ENCODE results near the gene NFIC.
A peak's percentile ranks its signal among the peaks of the same experiment; 100 is the strongest.
"Not testable (repeated sequence)": the region's sequence is repeated elsewhere in the genome, so short reads cannot be mapped to it uniquely, and the experiment has no call there.

NFIC gene

DNA sequence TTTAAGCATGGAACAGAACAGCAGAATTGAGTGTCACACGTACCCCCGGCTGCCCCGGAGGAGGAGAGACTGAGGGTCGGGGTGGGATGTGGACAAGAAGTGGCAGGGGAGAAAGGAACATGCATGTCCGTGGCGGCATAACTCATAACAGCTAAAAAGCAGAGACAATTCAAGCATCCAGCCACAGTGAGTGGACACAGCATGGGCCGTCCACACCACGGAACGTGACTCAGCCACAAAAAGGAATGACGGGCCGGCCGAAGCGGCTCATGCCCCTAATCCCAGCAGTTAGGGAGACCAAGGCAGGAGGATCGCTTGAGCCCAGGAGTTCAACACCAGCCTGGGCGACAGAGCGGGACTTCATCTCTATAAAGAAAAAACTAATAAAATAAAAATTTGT, 126.5 kb downstream of the NFIC start:
- DNase-seq = no peak
- no peak for ATAC-seq

DNA sequence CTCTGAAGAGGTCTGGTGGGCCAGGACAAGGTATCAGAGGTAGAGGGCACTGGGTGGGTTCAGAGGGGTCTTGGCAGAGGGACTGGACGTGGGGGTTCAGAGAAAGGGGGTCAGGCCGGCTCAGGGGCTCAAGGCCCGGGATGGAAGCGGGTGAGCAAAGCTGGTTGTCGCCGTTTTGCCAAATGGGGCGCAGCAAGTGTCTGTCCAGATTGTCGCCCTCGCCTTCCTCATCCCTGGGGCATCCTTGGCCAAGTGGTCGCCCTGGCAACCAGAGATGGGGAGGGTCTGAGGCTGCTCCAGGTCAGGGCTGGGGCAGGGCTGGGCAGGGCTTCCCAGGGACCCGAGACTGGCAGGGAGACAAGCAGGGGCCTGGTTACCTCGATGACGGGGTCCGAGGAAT, 127.3 kb downstream of the NFIC start:
- ATAC-seq (no peak), DNase-seq (no peak)

DNA sequence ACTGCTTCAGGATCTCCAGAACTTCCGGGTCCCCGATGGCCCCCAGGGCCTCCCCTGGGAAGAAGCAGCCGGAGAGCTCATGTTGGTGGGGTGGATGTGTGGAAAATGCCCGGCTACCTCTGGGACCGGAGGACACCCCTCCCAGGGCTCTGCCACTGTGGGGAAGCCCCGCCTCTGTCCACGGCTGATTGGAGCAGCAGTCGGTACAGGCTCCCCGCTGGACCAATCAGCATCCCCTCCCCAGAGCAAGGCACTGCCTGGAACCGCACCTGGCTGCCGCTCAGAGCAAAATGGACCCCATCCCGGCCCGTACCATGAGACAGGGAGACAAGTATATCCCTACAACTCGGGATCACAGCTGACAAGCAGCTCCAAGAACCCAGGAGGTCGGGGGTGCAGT, 127.7 kb downstream of the NFIC start:
- DNase-seq = peak; percentile 58
- ATAC-seq = peak; percentile 53

DNA sequence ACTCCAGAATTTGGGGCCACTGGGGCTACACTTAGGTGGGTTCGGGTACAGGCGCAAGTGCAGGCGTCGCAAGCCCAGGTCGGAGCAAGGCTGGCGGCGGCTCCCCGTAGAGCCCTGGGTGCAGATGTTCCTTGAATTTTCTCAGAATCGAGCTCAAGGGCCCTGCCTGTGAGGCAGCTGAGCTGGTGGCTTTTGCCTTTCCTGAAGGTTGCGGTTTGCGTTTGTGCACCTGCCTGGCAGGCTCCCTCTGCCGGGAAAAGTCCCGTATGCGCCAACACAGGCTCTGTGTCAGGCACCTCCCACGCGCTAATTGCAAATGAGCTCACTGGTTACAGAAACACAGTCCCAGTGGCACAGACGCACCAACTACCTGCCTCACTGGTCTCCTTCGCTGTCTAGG, 128.2 kb downstream of the NFIC start:
- ATAC-seq (peak; percentile 56), DNase-seq (peak; percentile 67)

DNA sequence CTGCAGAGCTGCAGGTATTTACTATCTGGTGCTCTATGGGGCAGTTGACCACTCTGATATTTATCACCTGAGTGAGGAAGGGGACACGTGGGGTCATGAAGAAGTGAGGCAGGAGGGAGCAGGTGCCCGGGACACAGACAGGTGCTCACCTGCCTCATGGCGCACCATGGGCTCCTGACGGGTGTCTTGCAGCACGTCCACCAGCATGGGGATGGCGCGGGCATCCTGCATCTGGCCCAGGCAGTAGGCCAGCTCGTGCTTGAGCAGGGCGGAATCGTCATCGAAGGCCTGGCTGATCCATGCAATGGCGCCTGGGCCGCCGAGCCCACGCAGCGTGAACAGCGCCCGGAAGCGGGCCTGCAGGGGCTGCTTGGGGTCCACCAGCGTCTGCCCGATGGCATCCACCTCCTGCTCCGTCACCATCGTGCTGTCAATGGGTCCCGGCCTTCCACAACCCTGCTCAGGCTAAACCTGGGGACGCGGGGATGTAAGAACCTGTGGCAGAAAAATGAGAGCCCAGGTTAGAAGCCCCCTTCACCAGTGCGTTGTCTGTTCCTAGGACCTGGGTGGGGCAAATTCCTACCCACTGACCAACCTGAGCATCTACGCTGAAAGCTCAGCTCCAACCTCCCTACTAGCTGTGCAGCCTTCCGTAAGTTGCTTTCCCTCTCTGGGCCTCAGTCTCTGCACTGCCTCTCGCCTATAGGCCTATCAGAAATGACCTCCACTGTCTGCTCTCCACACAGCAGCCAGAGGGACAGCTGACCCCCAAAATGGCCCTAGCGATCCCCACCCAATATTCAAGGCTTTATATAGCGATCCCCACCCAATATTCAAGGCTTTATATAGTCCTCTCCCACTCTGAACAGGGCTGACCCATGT, 130.2 kb downstream of the NFIC start:
- DNase-seq (no peak), ATAC-seq (no peak)

DNA sequence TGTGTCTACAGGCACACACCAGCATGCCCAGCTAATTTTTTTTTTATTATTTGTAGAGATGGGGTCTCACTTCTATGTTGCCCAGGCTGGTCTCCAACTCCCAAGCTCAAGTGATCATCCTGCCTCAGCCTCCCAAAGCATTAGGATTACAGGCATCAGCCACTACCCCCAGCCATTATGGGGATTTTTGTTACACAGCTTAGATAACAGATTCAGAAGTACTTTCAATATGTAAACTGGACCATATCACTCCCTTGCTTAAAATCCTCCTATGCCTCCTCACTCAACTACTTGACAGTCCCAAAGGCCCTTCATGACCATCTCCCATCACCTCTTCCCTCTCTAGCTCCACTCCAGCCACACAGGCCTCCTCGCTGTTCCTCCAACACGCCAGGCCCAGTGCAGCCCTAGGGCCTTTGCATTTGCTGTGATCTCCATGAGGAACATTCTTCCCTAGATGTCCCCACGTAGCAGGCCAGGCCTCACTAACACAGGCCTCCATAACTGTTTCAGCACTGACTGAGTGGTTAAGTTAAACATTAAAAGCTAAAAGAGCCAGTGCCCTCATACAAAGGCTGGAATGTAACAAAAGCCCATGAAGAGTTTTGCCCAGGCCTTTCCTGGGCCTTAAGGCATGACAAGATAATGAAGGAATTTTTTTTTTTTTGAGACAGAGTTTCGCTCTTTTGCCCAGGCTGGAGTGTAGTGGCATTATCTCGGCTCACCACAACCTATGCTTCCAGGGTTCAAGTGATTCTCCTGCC, 131.6 kb downstream of the NFIC start:
- DNase-seq (no peak), ATAC-seq (no peak)

DNA sequence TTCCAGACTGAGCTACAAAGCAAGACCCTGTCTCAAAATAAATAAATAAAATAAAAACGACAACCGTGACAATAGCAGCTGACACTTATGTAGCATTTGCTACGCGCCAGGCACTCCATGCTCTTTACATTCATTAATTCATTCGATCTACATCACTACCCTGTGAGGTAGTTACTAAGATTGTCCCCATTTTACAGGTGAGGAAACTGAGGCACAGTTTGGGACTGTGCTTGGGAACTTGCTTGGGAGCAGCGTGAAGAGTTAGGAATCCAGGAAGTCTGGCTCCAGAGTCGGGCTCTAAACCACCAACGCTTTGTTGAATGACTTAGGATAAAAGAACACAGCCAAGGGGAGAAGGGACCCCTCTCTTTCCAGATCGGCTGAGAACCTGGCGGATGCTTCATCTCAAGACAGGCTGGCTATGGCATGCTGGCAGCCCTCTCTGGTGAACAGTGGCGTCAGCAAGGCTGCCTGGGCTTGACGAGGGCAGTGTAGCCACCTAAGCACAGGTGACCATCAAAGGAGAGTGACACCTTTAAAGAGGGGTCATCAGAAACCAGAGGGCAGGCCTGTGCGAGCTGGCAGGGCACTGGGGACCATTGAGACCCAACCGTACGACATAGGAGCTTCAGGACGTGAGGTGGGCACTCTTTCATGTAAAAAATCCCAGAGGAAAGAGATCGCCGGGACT, 133.5 kb downstream of the NFIC start:
- DNase-seq (no peak), ATAC-seq (no peak)

DNA sequence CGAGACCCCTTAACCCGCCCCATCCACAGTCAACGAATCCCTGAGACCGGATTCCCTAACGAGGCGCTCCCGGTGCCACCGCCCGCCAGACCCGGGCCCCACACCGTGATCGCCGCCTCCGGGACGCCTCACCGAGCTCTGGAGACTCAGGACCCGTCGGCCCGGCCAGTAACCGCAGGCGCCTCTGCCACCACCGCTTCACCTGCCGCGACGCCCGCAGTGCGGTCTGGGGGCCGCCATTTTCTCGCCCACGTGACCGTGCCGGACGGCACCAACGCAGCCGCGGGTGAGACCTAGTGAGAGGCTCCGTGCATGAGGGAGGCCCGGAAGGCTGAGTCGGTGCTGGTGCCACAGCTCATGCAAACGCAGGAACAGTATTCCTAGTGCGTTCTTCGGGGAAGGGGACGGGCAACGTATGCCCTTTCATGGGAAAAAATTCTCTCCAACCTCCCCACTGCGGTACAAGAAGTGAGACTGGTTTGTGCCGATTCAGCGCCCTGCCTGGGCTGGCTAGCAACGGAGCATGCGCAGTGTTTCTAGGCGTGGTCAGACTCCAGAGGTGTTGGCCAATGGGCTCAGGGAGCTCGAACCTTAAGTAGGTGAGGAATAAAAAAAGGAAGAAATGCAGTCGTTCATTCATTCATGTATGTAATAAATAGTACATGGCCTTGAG, 134.2 kb downstream of the NFIC start, which contains the start of gene DOHH:
TSS of gene DOHH (minus strand) at position 246 of the 673 bp plus-strand sequence. CDS start 3,860 bp downstream, outside the sequence.
- ATAC-seq = peak; percentile 82
- peak; percentile 96 for DNase-seq

DNA sequence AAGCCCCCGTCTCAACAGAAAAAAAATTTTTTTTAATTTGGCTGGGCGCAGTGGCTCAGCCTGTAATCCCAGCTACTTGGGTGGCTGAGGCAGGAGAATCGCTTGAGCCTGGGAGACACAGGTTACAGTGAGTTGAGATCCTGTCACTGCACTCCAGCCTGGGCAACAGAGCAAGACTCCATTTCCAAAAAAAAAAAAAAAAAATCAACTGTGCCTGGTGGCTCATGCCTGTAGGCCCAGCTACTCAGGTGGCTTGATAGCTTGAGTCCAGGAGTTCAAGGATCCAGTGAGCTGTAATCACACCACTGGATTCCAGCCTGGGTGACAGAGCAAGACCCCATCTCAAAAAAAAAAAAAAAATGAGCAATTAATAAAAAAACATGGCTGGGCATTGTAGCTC, 135.4 kb downstream of the NFIC start:
- no peak for ATAC-seq
- DNase-seq = no peak

DNA sequence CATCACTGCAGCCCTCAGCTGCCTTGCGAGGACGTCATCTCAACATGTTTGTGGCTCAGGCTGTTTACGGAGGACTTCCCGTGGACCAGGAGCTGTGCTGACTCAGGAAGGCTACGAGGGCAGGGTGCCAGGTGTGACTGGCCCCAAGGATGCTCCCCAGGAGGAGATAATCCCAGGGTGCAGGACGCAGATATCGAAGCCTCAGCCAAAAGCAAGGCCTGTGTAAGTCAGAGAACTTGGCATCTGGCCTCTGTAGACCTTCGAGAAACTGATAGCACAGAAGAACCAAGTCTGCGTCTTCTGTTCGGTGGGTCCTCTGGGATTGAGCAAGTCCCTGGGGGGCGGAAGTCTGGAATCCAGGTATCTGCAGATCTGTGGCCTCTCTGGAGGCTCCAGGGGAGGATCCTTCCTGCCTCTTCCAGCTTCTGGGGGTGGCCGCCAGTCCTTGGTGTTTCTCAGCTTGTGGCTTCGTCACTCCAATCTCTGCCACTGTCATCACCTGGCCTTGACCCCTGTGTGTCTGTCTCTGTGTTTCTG, 136.7 kb downstream of the NFIC start:
- no peak for ATAC-seq
- DNase-seq = no peak

DNA sequence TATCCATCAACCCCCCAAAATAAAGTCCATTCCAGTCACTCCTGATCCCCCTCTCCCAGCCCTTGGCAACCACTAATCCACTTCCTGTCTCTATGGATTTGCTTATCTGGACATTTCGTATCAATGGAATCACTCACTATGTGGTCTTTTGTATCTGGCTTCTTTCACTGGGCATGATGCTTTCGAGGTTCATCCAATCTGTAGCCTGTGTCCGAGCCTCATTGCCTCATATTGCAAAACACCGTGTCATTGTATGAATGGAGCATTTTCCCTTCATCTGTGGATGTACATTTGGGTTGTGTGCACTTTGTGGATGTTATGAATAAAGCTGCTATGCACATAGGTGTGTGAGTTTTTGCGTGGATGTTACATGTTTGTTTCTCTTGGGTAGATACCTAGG, 138.4 kb downstream of the NFIC start:
- no peak for ATAC-seq

DNA sequence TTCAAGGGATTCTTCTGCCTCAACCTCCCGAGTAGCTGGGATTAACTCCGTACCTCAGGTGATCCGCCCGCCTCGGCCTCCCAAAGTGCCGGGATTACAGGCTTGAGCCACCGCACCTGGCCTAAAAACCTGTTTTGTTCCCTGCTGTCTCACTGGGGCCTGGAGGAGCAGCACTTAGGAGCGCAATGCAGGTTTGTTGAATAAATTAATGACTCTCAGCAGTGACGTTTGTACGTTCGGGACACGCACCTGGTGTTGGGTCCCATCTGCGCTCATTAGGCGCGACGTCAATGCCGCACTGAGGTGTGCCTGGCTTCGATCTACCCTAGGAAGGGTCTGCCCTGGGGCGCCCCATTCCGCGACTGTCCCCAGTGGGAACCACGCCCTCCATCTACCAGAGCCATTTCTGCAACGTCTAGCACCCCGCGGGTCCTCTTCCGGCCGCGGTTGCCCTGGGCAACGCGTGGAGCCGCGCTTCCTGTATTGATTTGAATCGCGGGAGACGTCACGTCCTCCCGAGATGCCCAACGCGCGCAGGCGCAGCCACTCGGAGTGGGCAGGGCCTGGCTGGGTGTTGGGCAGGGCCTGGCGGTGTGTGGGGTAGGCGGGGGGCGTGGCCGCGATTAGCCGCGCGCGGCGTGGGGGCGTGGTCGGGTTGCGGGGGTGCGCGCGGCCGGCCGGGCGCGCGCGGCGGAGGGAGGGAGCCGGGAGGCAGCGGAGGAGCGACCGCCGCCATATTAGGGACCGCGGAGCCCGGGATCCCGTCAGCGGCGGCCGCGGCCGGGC, 139.4 kb downstream of the NFIC start, which contains the start of gene FZR1:
TSS of gene FZR1 (plus strand) at position 714 of the 786 bp plus-strand sequence. CDS start 16,679 bp downstream, outside the sequence.
- peak; percentile 100 for DNase-seq

More for the DNA sequence above, 138.4 kb downstream of the NFIC start:
- no peak for DNase-seq

DNA sequence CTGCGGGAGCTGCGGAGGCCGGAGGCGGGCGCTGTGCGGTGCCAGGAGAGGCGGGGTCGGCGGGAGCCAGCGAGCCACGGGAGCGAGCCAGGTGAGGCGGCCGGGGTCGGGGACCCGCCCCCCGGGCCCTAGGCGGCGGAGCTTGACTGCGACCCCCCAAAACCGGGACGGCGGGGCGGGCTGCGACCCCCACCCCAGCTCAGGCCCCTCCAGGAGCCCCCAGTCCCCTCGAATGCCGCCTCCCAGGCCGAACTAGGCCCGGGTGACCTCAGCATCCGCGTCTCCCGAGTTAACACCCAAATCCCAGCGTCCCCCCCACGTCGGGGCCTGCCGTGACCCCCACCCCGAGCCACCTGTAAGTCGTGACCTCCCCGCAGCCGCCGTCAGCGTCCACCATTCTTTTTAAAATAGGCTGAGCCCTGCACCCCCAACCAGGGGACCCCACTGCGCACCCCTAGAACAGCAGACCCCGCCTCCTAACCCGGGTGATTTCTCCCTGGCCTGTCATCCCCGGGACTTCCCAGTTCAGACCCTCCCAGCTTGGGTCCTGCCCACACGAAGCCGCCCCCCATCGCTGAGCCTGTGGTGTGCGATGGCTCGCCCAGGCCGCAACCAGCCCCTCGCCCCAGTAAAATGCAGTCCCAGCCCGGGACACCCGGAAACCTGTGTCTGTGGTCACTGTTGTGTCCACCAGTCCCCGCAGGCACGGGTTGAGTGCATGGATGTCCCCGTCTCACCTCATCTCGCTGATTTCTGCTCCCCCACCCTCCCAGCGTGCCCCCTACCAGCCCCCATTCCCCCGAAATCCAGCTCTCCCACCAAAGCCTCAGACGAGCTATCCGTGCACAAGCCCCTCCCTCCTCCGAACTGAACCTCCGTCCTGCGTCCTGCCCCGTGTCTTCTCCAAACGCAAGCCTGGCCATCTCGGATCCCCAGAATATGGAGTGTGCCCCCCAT, 140.3 kb downstream of the NFIC start:
- DNase-seq (peak; percentile 41), ATAC-seq (no peak)

More for the DNA sequence above, 139.4 kb downstream of the NFIC start, which contains the start of gene FZR1:
- ATAC-seq = peak; percentile 93

DNA sequence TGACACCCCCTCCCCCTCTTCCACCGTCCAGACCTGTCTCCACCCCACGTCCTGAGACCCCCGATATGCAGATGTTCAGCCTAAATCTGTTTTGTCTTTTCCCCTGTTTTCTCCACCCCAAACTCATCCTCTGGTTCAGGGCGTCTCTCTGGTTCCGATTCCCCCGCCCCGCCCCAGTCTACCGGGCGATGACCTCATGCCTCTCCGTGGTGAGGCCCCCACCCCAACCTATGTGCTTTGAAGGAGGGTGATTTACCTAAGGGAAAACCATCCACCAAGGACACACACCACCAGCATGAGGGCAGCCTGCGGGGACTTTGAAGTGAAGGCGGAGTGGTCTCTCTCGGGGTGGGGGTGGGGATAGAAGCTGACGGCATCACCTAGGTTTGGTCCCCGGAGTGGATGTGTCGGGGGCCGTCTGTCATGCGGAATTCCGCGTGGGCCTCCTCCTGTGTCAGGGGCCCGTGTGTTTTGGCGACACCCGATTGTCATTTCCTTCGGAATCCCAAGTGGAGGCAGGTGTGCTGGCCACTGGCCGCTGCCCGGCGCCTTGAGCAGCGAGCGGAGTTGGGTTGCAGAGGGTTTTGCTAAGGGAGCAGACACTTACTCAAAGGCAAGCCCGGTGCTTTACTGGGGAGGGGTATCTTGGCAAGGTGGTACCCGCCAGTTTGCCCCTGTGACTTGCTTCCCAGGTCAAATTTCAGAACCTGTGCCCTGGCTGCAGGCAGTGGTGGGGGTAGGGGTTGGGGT, 141.2 kb downstream of the NFIC start:
- ATAC-seq (no peak), DNase-seq (peak; percentile 35)

DNA sequence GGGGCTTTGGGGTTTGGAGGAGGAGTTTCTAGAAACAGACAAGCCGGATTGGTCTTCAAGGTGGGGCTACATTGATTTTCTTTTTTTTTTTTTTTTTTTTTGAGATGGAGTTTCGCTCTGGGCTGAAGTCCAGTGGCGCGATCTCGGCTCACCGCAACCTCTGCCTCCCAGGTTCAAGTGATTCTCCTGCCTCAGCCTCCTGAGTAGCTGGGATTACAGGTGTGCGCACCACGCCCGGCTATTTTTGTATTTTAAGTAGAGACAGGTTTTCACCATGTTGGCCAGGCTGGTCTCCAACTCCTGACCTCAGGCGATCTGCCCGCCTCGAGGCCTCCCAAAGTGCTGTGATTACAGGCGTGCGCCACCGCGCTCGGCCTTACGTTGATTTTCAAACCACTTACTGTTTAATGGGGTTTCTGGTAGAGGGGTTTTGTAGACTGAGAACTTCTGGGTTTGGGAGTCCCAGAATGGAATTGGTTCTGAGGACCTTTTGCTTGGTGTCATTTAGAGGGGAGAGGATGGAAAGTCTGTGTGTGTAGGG, 141.8 kb downstream of the NFIC start:
- ATAC-seq, DNase-seq: not testable (repeated sequence)

DNA sequence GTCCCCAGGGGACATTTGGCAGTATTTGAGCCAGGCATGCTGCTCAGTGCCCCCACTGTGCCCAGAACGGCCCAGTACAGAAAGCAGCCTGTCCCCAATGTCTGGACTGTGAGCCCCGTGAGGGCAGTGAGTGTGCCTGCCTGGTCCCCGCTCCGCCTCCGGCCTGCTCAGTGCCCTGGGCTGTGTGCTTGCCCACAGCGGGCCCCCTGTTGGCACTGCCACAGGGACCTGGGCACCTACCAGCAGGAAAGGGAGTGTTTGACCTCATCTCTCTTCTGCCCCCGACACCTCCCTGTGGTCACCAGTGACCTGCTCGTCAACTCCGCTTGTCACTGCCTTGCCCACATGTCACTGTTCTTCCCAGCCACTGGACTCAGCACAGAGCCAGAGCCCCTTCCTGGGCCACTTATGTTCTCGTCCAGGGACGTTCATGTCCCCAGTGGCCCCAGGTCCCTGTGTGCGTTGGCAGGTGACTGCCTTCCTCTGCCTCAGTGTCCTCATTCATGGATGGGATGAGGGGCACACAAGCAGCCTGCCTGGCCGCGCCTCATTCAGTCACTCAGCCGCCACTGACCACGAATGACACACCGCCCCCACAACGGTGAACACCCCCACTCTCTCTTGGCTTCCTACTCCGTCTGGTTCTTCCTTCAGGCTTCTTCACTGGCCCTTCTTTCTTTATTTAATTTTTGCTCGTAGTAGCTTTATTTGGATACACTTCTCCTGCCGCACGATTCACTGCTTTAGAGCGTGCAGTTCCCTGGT, 142.6 kb downstream of the NFIC start:
- no peak for ATAC-seq
- DNase-seq = peak; percentile 34

DNA sequence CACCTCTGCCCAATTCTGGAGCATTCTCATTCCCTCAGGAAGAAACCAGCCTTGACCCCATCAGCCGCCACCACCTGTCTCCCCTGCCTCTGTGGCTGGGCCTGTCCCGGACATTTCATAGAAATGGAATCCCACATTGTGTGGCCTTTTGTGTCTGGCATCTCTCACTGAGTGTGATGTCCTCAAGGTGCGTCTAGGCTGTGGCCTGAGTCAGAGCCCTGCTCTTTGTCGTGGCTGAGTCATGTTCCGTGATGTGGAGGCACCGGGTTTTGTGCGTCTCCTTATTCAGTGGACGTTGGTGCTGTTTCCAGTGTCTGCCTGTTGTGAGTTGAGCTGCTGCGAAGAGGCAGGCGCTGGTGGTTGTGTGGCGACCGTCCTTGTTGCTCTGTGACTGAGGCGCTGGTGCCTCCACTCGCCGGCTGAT, 143.2 kb downstream of the NFIC start:
- peak; percentile 48 for ATAC-seq

DNA sequence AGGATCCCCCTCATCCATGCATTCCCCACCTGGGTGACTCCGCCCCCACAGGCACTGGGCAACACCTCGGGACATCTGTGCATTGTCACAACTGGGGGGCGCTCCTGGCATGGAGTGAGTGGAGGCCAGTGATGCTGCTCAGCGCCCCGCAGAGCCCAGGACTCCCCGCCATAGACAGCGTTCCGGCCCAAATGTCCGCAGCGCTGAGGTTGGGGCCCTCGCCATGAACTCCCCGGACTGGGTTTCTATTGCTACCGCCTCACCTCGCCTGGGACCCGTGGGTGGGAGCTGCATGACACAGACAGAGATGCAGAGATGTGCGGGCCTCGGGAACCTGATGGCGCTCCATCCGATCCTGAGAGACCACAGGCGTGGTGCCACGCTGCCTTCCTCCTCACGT, 144.3 kb downstream of the NFIC start:
- ATAC-seq = no peak
- no peak for DNase-seq

More for the DNA sequence above, 143.2 kb downstream of the NFIC start:
- peak; percentile 68 for DNase-seq
